Measurements from ENCODE around the gene CATSPERD.
A peak's percentile ranks its signal among the peaks of the same experiment; 100 is the strongest.

CATSPERD gene

GRCh38 chr19:5784581-5785147 lies 64.2 kb downstream of the CATSPERD start, which contains the start of gene PRR22:
PRR22 (minus strand) TSS chr19:5784746; CDS start chr19:5784660, 86 bp downstream.
- no peak for DNase-seq (ENCODE audit: low read depth)

- no peak for DNase-seq (ENCODE audit: low read depth)
These were observed 65.0 kb downstream of the CATSPERD start for GRCh38 chr19:5785423-5785822.

- no peak for DNase-seq (ENCODE audit: low read depth)
These were observed 66.4 kb downstream of the CATSPERD start for GRCh38 chr19:5786593-5787408.

GRCh38 chr19:5787409-5788182 lies 67.2 kb downstream of the CATSPERD start:
- no peak for DNase-seq (ENCODE audit: low read depth)

GRCh38 chr19:5788422-5788821 lies 68.0 kb downstream of the CATSPERD start:
- no peak for DNase-seq (ENCODE audit: low read depth)

- no peak for DNase-seq (ENCODE audit: low read depth)
These were observed 68.9 kb downstream of the CATSPERD start for GRCh38 chr19:5789351-5789761.

GRCh38 chr19:5789886-5790558 lies 69.6 kb downstream of the CATSPERD start:
- no peak for DNase-seq (ENCODE audit: low read depth)

- DNase-seq (ENCODE audit: low read depth) = peak; percentile 99
These were observed 70.4 kb downstream of the CATSPERD start, which contains the start of gene DUS3L for GRCh38 chr19:5790559-5791520. DUS3L (minus strand) TSS chr19:5791163; CDS start chr19:5791141, 22 bp downstream.

- DNase-seq (ENCODE audit: low read depth) = no peak
These were observed 71.8 kb downstream of the CATSPERD start for GRCh38 chr19:5792224-5792623.

GRCh38 chr19:5793188-5793587 lies 72.8 kb downstream of the CATSPERD start:
- DNase-seq (ENCODE audit: low read depth) = no peak

GRCh38 chr19:5795382-5795919 lies 75.0 kb downstream of the CATSPERD start:
- DNase-seq (ENCODE audit: low read depth) = no peak

GRCh38 chr19:5798244-5798643 lies 77.8 kb downstream of the CATSPERD start:
- no peak for DNase-seq (ENCODE audit: low read depth)

GRCh38 chr19:5799247-5800241 lies 79.1 kb downstream of the CATSPERD start:
- no peak for DNase-seq (ENCODE audit: low read depth)

- no peak for DNase-seq (ENCODE audit: low read depth)
These were observed 80.2 kb downstream of the CATSPERD start for GRCh38 chr19:5800361-5801270.

- DNase-seq (ENCODE audit: low read depth) = peak; percentile 20
These were observed 81.6 kb downstream of the CATSPERD start for GRCh38 chr19:5801796-5802619.

- no peak for DNase-seq (ENCODE audit: low read depth)
These were observed 83.0 kb downstream of the CATSPERD start for GRCh38 chr19:5803441-5803751.

- peak; percentile 81 for DNase-seq (ENCODE audit: low read depth)
These were observed 83.5 kb downstream of the CATSPERD start for GRCh38 chr19:5803752-5804515.

Measured in iris pigment epithelial cell (primary cell).